Mesenteric fat pad (tissue), 1 donor: Measurements from ENCODE around the gene ELOVL5. TPM values are rescaled to one million over a fixed set of nuclear protein-coding genes. Genes with fewer than 3 reads are reported as not detected.

Experiments used
- DNase-seq: peaks from one replicate; pipeline ENCODE4 v3.0.0-alpha.2; 2020; ENCODE audit warnings: low spot score
- total RNA-seq: library from RNA; stranded (reverse); fragmentation: NEBNext Ultra II Directional; extraction: Animal tissue kit (Norgen Biotek cat#: 25700); gene quantifications from one replicate; pipeline ENCODE4 v1.2.1, GENCODE V29; 2021
- donor health status: DM: yes; HTN: yes; CAD: no.

The ELOVL5 gene
- total RNA-seq, 1 donor from 2014 or later, result 392 TPM

- DNase-seq, result no peak
These were observed 66.5 kb downstream of the ELOVL5 start for GRCh38 chr6:53282234-53282633.

DNA sequence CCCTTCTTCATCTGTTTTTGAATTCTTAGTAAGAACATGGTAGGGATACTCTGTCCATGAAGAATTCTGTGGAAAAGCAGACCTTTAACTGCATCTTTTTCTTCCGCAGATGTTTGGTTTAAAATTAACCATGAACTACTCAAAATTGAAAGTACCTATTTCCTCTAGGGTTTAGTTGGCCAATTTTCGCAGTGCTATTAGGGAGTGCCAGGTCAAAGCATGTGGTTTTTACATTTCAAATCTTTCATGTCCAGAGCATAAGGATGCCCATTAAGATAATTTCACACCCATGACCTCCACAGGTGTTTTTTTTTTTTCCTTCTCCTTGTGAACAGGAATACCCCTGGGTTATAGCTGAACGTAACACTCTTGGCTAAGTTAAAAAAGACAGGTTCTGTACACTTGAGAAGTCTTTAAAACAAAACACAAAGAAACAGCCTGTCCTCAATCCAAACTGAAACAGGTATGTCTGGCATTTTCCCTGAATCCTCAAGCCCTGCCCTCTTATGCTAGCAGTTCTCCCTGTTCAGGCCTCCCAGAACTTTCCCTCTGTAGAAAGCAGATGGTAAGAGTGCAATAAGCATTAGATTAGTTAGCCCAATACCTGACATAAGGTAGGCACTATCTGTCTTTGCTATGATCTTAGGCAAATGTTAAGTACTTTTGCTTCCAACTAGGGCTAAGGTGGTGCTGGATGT lies 67.1 kb downstream of the ELOVL5 start:
- DNase-seq, result no peak

DNA sequence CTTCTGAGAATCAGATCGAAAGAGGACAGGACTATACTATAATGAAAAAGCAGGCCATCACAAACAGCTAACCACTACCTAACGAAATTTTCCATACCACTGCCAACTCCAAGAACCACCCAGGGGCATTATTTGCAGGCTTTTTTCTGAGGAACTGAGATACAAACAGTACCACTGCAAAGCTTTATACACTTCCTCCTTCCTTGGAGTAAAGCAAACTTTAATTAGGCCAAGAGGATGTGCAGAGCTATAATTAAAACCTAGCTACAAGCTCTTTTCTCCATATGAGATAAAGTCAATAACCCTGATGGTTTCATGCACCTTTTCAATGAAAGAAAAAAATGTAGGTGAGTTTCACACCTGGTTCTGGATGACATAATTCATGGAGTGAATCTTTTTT lies 68.5 kb downstream of the ELOVL5 start:
- DNase-seq, result no peak

GRCh38 chr6:53279293-53279692 lies 69.5 kb downstream of the ELOVL5 start:
- DNase-seq, result no peak

GRCh38 chr6:53273370-53273769 lies 75.4 kb downstream of the ELOVL5 start:
- no peak for DNase-seq

GRCh38 chr6:53269827-53270226 lies 78.9 kb downstream of the ELOVL5 start:
- DNase-seq, result no peak

- no peak for DNase-seq
These were observed 79.7 kb downstream of the ELOVL5 start for GRCh38 chr6:53268858-53269608.

DNA sequence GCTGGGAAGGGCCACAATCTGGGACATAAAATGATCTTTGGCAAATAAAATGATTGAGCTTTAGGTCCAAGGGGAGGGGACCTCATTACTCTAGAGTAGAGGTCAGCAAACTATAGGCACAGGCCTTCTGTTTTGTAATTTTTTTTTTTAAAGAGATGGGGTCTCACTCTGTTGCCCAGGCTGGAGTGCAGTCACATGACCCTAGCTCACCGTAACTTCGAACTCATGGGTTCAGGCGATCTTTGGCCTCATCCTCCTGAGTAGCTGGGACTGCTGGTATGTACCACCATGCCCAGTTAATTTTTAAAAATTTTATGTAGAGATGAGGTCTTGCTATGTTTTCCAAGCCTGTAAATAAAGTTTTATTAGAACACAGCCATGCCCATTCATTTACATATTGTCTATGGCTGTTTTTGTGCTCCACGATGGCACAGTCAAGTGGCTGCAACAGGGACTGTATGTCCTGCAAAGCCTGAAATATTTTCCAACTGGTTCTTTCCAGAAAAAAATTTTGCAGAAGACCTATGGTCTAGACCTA lies 82.1 kb downstream of the ELOVL5 start:
- no peak for DNase-seq

DNA sequence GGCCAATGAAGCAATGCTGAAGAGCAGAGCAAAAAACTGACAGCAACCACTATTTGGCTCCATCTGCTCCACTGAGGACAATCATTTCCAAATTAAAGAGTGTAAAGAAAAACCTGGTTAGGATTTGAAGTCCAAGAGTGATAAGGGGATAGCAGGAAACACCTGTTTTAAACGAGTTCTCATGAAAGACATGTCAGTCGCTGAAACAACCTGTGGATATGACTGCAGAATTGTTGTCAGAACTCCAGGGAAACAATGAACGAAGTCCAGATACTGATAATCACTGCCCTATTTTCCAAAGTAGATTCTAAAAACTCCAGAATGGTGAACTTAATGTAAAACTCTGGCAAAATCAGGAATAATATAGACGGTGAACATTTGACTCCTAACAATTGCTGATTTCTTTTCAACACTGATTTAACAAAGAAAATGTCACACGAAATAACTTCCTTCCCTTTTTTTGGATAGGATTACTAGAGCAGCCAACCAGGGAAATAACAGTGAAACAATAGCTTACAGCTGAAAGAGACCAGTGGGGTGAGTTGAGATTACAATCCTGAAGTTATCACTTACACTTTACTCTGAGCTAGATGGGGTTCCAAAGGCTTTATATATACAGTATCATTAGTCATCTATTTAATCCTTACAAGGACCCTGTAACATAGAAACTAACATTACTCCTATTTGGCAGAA lies 83.7 kb downstream of the ELOVL5 start:
- DNase-seq, result no peak

DNA sequence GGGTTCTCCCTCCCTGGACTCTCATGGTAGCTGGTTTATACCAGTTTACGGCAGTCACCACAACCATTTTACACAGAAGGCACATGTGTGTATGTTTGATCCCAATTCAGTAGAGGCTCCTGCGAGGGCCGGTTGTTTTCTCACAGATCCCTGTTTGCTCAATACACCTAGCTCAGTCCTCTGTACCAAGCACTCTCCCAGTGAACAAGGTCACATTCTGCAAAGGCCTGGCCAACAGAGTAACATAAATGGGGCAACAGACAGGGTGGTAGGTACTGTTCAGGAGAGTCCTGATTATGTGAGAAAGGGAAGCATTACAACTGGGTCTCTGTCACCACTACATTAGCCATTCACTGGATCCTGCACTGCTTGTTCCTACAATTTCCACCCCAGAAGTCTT lies 84.4 kb downstream of the ELOVL5 start:
- DNase-seq, result no peak

DNA sequence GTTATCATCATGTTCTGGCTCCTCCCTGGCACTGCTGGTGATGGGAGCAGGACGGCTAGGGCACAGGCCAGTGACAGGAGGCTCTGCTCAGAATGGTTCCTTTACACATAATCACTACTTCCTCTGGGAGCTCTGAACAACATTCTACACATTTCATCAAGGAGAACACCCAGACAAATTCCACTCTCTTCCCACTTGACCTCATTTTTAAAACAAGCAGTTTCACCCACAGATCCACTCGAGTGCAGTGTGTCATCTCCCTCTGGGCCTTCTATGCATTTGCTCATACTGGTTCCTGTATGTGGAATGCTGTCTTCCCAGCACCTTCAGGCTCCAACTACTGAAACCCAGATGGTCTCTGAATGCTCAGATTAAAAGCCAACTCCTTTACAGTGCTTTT lies 84.8 kb downstream of the ELOVL5 start:
- DNase-seq, result no peak

DNA sequence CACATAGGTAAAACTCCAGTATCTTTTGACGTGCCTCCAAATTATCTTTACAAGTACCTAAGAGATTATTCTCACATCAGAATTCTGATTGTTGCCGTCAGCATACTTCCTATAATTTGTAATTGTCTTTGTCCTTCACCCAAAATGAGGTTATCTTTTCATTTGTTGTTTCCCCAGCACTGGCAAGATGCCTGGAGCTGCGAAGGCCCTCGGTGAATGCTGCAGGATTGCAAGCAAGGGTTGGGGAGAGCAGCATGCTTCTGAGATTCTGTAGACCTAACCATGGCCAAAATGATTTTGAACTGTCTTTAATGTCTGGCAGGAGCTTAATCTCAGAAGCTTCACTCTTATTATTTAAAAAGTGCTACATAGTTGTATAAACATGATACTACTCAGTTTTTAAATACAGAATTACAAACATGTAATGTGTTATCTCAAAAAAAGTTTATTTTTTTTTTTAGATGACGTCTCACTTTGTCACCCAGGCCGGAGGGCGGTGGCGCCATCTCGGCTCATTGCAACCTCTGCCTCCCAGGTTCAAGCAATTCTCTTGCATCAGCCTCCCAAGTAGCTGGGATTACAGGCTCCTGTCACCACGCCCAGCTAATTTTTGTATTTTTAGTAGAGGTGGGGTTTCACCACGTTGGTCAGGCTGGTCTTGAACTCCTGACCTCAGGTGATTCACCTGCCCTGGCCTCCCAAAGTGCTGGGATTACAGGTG lies 88.7 kb downstream of the ELOVL5 start:
- no peak for DNase-seq

GRCh38 chr6:53258774-53259155 lies 90.0 kb downstream of the ELOVL5 start:
- no peak for DNase-seq

DNA sequence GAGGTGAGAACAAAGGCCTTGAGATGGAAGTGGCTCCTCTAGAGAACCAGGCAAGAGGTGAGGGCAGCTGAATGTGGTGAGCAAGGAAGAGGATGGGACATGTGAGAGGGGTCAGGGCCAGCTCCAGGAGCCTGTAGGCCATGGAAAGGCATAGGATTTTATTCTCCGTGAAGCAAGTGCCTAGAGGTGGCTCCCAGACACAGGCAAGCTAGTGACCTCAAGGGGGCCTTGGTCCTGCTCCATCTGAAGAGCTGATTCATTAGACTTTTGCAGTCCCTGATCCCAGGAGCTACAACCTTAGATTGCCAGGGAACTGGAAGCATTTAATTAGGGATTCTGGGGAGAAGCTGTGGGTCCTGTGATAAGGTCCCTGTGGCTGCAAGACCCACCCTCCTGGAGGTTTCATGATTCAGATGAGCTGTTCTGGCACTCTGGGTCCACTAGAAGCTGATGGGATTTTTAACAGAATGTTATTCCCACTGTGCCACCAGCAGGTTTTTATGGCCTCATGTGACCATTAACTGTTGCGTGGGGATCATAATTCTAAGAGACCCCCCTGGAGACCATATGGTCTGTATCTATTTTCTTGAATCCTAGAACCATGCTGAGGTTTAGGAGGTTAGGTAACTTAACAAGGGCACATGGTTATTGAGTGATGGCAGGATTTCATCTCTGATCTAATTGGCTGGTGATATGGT lies 90.5 kb downstream of the ELOVL5 start:
- DNase-seq, result no peak

DNA sequence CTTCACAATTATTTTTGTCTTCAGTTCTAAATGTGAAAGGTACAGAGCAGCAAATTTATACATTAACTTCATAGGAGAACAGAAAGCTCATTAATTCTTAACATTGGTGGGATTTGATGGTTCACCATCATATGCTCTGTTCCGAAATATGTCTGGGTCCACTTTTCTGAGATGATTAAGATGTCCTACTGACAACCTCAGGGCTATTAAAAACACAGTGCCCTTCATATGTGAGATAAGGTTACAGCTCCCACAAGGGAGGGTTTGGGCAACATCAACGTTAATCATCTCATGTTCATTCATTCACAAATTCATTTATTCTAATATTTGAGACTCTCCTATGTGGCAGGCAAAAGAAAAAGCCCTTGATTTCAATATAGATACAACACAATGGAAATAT lies 91.2 kb downstream of the ELOVL5 start:
- no peak for DNase-seq

GRCh38 chr6:53257001-53257400 lies 91.7 kb downstream of the ELOVL5 start:
- DNase-seq, result no peak

DNA sequence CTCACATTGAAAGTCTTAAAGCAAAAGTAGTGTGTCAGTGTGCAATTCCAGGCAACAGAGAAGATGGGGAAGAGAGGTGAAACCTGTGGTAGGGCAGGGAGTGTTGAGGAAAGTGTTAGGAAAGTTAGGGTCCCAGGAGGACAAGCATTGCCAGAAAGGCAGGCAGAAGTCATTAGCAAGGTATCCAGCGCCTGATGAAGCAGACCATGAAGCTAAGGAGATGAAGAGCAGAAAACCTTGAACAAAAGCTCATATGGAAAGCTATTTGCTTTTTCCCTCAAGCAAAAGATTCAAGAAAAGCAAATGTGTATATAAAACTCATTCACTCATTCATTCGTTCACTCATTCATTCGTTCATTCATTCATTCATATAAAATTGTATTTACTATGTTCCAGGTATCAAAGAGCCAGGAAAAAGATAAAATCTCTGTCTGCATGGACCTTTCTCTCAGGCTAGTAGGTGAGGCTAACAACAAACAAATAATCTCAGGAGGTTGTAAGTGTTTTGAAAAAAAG lies 96.5 kb downstream of the ELOVL5 start:
- DNase-seq, result no peak

DNA sequence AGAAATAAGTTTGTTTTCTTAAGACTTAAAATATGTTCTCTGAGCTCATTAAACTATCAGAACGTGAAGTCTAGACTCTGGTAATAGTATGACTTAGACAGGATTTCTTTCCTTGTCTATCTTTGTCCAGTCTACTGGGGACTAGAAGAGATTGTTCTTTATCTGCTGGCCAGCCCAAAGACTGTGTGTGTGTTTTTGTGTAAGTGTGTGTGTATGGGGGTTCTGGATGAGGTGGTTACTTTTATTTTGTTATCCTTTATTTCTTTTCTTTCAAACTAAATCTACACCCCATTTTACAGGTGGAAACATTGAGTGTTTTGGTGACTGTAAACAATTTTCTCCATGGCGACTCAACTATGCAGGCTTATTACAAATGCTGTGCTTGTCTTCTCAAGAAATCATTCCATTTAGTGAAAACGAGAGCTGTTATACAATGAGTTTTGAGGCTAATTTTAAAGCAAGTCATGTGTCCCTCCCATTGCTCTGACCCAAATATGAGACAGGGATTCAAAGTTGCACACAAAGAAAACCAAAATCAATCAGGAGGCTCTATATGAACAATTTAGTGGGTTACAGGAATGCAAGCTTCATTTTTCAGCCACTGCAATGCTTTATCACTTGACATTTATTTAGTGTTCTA lies 97.6 kb downstream of the ELOVL5 start:
- no peak for DNase-seq

DNA sequence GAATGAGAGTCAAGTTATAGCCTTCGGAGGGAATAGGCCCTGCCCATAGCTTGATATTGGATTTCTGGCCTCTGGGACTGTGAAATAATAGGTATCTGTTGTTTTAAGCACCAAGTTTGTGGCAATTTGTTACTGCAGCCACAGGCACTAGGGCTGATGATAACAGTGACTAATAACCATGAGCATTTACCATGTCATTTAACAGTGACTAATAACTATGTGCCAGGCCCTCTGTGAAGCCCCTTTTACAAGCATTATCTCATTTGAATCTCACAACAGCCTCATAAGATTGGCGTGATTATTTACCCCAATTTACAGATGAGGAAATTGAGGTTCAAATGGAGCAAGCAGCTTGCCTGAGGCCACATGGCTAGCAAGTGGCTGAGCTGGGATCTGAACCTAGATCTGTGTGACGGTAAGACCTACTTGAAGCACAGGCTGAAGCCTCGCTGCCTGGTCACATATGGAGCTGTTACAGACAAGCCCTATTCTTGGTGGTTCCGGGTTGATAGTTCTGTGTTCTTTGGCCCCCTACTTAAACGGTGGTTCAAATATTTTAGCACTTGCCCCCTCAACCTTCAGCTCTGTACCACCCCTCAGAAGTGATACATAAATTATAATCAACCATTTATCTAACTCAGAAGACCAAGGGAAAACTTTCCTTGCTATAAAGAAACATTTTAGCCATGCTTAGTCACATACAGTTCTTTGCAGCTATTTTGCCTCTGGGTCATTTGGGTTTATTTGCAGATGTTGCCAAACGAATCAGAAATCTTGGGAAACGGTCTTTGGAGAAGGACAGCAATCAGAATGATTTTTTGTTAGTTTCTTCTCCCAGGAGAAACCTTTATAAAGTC lies 98.3 kb downstream of the ELOVL5 start:
- DNase-seq, result no peak
